Left cardiac atrium (tissue), 4 donors: ENCODE measurements around the gene TNS3. TPM values are rescaled to one million over a fixed set of nuclear protein-coding genes. Genes with fewer than 3 reads are reported as not detected.
"Not testable (repeated sequence)": the region's sequence is repeated elsewhere in the genome, so short reads cannot be mapped to it uniquely, and the experiment has no call there.

Experiments used
- ATAC-seq, 2 donors: fragments of 200-7000 bp; cut with Tn5 transposase; one replicate each; pipeline ENCODE4 v1.9.1; 2020; ENCODE audit warnings: mild to moderate bottlenecking in 2 of 2, moderate library complexity in 2 of 2
- DNase-seq: peaks from one replicate; pipeline ENCODE4 v3.0.0-alpha.2; 2020
- intact Hi-C, 2 donors: fragments of 100-400 bp; cut with DNase I; formaldehyde crosslinking; loops; one replicate each; pipeline versions ENCODE4 v1.14.1 to v1.15.1; 2022 to 2023
- long read RNA-seq: library from polyadenylated mRNA; unstranded; transcript quantifications from one replicate; pipeline ENCODE4 v2.0.0, GENCODE V29; 2021
- total RNA-seq, 2 donors: library from RNA; stranded (reverse); fragmentation: NEBNext Ultra II Directional; extraction: Animal tissue kit (Norgen Biotek cat#: 25700); gene quantifications; one replicate each; pipeline ENCODE4 v1.2.1, GENCODE V29; 2021
- donor health status: DM: no; HTN: yes; CAD: no.
- donor health status: DM: no; HTN: yes; CAD: no; lungs with severe emphysema.
- donor health status: DM: yes; HTN: yes; CAD: no.
- donor health status: Dilated cardiomyopathy.

Gene TNS3
- 10 to 100 TPM; 51.4 to 66.9 TPM for total RNA-seq
- long read RNA-seq, partial matches to known transcripts: 27 of 73 reads
- long read RNA-seq, other reads (novel, unspliced or antisense): 46 of 73 reads

- ATAC-seq (peak; percentile 64 to 77), DNase-seq (no peak)
- intact Hi-C loops: no loop called here
These were observed at the start of gene TNS3 for GRCh38 chr7:47581804-47582763. Gene TNS3 (minus strand): TSS chr7:47582111. CDS start chr7:47439636, 142,475 bp downstream.

GRCh38 chr7:47631711-47632110 lies 49.8 kb upstream of the TNS3 start:
- intact Hi-C loops: no loop called here
- ATAC-seq (no peak), DNase-seq (no peak)

GRCh38 chr7:47627580-47628283 lies 45.8 kb upstream of the TNS3 start:
- DNase-seq (no peak), ATAC-seq (no peak)
- intact Hi-C loops: no loop called here

DNA sequence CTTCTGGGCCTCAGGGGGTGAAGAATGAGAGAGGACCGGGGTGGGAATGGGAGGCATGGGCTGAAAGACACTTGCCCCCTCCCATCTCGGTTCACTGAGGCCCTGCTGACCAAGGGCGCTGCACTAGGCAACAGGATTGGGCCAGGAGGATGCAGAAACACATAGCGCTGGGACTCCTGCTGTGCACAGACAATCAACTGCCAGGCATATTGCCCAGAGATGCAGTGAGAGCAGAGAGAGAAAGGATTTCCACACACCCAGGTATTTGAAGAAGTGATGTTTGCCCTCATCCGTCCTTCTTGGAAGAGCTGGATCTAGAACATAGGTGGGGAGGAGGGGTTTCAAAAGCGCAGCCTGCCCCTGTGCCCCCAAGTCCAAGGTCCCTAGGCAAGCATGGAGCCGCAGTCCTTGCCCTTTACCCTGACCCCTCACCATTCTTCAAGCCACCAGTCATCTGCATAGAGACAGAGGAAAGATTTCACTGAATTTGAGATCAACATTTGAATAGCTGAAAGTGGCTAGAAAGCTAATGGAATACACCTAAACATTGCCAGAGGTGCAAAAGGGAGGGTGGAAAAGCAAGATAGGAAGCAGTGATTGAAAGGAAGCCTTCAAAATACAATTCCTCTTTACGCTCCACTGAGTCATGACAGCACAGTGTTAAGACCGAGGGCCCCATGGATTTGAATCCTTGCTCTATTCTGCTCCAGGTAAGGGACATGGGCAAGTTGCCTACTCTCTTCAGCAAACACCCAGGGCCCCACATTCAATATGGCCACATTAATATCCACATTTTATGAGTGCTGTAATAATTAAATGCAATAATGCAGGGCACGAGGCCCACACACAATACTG lies 44.2 kb upstream of the TNS3 start:
- DNase-seq (no peak), ATAC-seq (no peak)
- intact Hi-C loops: no loop called here

- no peak for ATAC-seq
- no peak for DNase-seq
- intact Hi-C loops: no loop called here
These were observed 42.8 kb upstream of the TNS3 start for GRCh38 chr7:47624689-47625088.

GRCh38 chr7:47622946-47623640 lies 41.2 kb upstream of the TNS3 start:
- no peak for DNase-seq
- peak; percentile 79 to 83 for ATAC-seq
- intact Hi-C loops: no loop called here

DNA sequence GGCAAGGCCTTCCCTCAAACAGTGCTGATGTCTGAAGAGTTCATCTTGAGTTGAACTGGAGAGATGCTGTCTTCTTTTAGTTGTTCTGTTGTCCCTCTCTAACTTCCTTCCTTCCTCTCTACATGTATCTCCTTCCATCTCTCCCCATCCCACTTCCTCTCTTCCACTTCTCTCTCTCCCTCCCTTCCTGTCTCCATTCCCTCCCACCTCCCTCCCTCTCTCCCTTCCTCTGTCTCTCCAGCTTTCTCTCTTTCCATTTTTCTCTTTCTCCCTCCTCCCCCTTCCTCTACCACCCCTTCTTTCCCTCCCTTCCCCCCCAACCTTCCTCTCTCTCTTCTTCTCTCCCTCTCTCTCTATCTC lies 40.7 kb upstream of the TNS3 start:
- ATAC-seq: peak; percentile 24 to 39
- no peak for DNase-seq
- intact Hi-C loops: no loop called here

- no peak for DNase-seq
- intact Hi-C loops: no loop called here
- peak; percentile 29 to 56 for ATAC-seq
These were observed 40.2 kb upstream of the TNS3 start for GRCh38 chr7:47621979-47622561.

DNA sequence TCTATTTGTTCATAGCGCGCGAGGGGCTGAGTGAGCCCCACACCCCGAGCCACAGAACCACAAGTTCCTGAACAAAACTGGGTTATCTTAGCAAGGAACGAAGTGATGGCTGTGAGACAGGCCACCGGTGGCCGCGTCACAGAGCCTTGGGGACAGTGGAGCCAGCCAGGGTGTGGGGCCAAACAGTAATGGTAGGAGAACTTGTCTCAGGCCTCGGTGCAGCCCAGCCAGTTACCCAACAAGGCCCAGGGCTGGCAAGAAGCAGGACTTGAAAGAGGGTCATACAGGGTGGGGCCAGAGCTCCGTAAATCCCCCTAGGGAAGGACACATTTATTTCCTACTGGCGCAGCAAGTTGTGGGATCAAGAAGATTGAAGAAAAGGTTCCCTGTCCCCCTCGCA lies 39.4 kb upstream of the TNS3 start:
- DNase-seq: no peak
- intact Hi-C loops: no loop called here
- ATAC-seq: peak in 1 of 2 donors; percentile 7

- intact Hi-C loops: no loop called here
- DNase-seq: no peak
- ATAC-seq: no peak
These were observed 37.9 kb upstream of the TNS3 start for GRCh38 chr7:47619806-47620205.

GRCh38 chr7:47617131-47617530 lies 35.2 kb upstream of the TNS3 start:
- DNase-seq (no peak), ATAC-seq (no peak)
- intact Hi-C loops: no loop called here

DNA sequence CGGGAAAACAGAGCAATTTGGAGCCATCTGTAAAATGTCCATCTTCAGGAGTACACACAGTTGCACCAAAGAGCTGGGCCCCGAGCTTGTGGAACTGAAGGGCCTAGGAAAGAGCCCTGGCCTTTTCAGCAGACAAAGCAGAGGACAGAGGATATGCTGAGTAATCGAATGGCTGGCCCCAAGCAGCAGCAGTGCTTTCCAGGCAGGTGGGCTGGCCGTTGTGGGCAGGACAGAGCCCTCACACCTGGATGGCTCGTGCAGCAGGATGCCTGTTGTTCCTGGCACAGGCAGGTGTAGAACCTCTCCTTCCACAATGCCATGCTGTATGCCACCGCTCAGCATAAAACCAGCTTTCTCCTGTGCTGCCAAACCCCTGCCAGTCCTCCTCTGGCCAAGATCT lies 32.5 kb upstream of the TNS3 start:
- intact Hi-C loops: no loop called here
- DNase-seq: no peak
- no peak for ATAC-seq

- intact Hi-C loops: no loop called here
- DNase-seq: no peak
- no peak for ATAC-seq
These were observed 29.2 kb upstream of the TNS3 start for GRCh38 chr7:47611045-47611511.

GRCh38 chr7:47610506-47611044 lies 28.7 kb upstream of the TNS3 start:
- peak; percentile 54 to 58 for ATAC-seq
- no peak for DNase-seq
- intact Hi-C loops: no loop called here

- intact Hi-C loops: no loop called here
- DNase-seq (peak; percentile 49), ATAC-seq (peak; percentile 73 to 79)
These were observed 28.0 kb upstream of the TNS3 start for GRCh38 chr7:47609803-47610452.

DNA sequence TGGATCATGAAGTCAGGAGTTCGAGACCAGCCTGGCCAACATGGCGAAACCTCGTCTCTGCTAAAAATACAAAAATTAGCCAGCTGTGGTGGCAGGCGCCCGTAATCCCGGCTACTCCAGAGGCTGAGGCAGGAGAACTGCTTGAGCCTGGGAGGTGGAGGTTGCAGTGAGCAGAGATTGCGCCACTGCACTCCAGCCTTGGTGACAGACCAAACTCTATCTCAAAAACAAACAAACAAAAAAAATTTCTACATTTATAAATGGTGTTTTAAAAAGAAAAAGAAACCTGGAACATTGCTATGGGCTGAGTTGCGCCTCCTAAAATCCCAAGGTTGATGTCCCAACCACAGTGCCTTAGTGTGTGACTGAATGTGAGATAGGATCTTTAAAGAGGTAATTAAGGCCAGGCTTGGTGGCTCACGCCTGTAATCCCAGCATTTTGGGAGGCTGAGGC lies 24.7 kb upstream of the TNS3 start:
- ATAC-seq, intact Hi-C loops, DNase-seq: not testable (repeated sequence)

DNA sequence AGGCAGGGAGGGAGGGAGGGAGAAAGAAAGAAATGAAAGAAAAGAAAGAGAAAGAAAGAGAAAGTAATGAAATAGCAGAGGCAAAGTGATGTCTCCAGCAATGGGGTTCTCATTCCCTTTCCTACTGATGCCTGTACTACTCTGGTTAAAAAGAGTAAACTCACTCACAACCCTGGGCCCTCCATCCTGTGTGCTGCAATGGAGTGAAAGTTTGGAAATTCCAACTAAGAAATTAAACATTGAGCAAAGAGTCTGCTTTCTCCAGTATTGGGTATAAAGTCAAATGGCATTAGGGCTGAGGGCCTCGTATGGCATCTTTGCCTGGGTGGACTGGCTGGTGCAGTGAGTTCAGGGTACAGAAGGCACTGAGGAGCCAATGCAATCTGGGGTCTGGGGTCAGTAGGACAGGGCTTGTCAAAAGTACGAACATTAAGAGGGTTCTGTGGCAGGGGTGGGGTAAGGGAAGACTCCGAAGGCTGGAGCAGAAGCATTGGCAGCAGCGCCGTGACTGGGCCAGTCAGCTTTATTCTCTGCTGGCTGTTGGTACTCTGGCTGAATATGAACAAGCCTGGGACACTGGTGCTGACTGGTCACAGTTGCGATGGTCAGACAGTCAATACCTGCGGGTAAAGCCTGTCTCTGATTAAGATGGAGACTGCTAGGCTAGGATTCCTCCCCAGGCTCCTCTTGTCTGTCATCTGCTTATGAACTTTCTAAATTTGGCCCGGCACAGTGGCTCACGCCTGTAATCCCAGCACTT lies 24.1 kb upstream of the TNS3 start:
- no peak for DNase-seq
- ATAC-seq: no peak
- intact Hi-C loops: no loop called here
